GM12875 (cell line): ENCODE data around the gene TBC1D24.

Source experiments
- H3K4me3 ChIP-seq: one replicate; pipeline ENCODE4 v1.5.1; 2011; ENCODE audit warnings: low read depth, low read length, control low read depth
- CTCF ChIP-seq: IDR thresholded peaks from 2 replicates; pipeline ENCODE4 v1.5.1; 2011; ENCODE audit warnings: low read depth, mild to moderate bottlenecking, control low read depth, inconsistent platforms, low read length, moderate library complexity, borderline replicate concordance; ENCODE audit not compliant: insufficient read depth

The TBC1D24 gene

GRCh38 chr16:2469399-2470233 is 5.3 kb upstream of the TBC1D24 start:
- no peak overlapping the region for H3K4me3 ChIP-seq

DNA sequence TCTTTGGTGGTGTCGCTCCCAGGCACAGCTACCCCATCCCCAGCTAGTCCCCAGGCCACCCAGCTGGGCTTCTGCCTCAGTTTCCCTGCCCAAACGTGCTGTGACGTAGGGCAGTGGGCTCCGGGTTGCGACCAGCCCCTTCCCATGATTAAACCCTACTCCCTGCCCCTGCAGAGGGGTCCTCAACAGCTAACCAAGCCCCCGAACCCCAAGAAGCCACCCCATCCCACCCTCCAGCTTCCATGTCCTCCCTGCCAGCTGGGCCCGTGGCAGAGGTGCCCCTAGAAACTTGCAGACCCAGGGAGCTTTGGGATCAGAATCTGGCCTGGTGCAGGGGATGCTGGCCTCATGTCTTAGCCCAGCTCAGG is 4.7 kb upstream of the TBC1D24 start:
- no peak overlapping the region for H3K4me3 ChIP-seq
- no peak for TF ChIP-seq CTCF

More at GRCh38 chr16:2469399-2470233, 5.3 kb upstream of the TBC1D24 start:
- TF ChIP-seq CTCF: no peak

DNA sequence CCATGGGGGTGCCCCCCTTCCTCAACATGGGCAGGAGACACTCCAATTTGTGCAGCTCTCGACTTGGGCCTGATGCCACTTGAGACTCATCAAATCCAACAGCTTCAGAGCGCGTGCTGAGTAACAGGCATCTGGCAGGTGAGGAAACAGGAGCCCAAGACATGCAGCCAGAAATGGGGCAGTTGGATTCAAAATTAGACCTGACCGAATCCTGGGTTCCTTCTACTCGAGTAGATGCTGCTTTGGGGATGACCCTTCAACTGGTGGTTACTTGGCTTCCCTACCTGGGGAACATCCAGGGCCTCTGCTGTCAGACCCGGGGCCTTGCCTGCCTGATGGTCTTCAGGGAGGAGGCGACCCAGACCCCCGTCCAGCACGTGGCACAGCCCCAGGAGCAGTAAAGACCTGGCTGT is 4.3 kb upstream of the TBC1D24 start:
- no peak overlapping the region for H3K4me3 ChIP-seq
- TF ChIP-seq CTCF: no peak

- no peak for TF ChIP-seq CTCF
- H3K4me3 ChIP-seq: no peak within 1 kb of the TSS
Observed at GRCh38 chr16:2471016-2471652, 3.8 kb upstream of the TBC1D24 start, which contains the start of gene NTN3. TSS of gene NTN3 (plus strand) at chr16:2471297. CDS start at chr16:2471702, 405 bp downstream.

DNA sequence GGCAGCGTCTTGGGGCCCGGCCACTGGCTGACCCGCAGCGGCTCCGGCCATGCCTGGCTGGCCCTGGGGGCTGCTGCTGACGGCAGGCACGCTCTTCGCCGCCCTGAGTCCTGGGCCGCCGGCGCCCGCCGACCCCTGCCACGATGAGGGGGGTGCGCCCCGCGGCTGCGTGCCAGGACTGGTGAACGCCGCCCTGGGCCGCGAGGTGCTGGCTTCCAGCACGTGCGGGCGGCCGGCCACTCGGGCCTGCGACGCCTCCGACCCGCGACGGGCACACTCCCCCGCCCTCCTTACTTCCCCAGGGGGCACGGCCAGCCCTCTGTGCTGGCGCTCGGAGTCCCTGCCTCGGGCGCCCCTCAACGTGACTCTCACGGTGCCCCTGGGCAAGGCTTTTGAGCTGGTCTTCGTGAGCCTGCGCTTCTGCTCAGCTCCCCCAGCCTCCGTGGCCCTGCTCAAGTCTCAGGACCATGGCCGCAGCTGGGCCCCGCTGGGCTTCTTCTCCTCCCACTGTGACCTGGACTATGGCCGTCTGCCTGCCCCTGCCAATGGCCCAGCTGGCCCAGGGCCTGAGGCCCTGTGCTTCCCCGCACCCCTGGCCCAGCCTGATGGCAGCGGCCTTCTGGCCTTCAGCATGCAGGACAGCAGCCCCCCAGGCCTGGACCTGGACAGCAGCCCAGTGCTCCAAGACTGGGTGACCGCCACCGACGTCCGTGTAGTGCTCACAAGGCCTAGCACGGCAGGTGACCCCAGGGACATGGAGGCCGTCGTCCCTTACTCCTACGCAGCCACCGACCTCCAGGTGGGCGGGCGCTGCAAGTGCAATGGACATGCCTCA is 3.1 kb upstream of the TBC1D24 start:
- no peak overlapping the region for H3K4me3 ChIP-seq
- no peak for TF ChIP-seq CTCF

DNA sequence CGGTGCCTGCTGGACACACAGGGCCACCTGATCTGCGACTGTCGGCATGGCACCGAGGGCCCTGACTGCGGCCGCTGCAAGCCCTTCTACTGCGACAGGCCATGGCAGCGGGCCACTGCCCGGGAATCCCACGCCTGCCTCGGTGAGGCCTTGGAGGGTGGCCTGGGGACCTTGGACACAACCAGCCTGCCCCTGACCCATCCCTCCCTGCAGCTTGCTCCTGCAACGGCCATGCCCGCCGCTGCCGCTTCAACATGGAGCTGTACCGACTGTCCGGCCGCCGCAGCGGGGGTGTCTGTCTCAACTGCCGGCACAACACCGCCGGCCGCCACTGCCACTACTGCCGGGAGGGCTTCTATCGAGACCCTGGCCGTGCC is 2.5 kb upstream of the TBC1D24 start:
- TF ChIP-seq CTCF: no peak
- no peak overlapping the region for H3K4me3 ChIP-seq
